GM23338 (cell line): ENCODE results near the gene STARD8. TPM values are rescaled to one million over a fixed set of nuclear protein-coding genes. Genes with fewer than 3 reads are reported as not detected.

Source experiments
- ATAC-seq: fragments of 200-7000 bp; cut with Tn5 transposase; 3 replicates; pipeline ENCODE4 v1.9.1; 2020
- DNase-seq: peaks from one replicate; pipeline ENCODE4 v3.0.0-alpha.2; 2015; ENCODE audit warnings: low spot score
- H2AFZ ChIP-seq: fragments of 200-600 bp; sonication (generic); 2 replicates; pipeline ENCODE4 v1.8.0; 2016; ENCODE audit warnings: antibody characterized with exemption, mild to moderate bottlenecking, moderate library complexity
- H3F3A ChIP-seq: fragments of 200-600 bp; sonication (generic); replicated peaks from 2 replicates; pipeline ENCODE4 v1.8.0; 2017; ENCODE audit warnings: antibody characterized with exemption, mixed run types, low read depth
- H3K27ac ChIP-seq: fragments of 200-600 bp; sonication (generic); 2 replicates; pipeline ENCODE4 v1.6.1; 2016; ENCODE audit warnings: low read depth
- H3K27me3 ChIP-seq: fragments of 200-600 bp; sonication (generic); 2 replicates; pipeline ENCODE4 v1.8.0; 2016; ENCODE audit warnings: mild to moderate bottlenecking, mixed run types, moderate library complexity; ENCODE audit not compliant: insufficient read depth
- H3K36me3 ChIP-seq: fragments of 200-600 bp; sonication (generic); 2 replicates; pipeline ENCODE4 v1.8.0; 2016; ENCODE audit warnings: mild to moderate bottlenecking; ENCODE audit not compliant: insufficient read depth
- H3K4me1 ChIP-seq: fragments of 200-600 bp; sonication (generic); 2 replicates; pipeline ENCODE4 v1.8.0; 2016; ENCODE audit warnings: mild to moderate bottlenecking, moderate library complexity; ENCODE audit not compliant: insufficient read depth
- H3K4me2 ChIP-seq: fragments of 200-600 bp; sonication (generic); 2 replicates; pipeline ENCODE4 v1.7.1; 2017; ENCODE audit warnings: mixed run types
- H3K4me3 ChIP-seq: fragments of 200-600 bp; sonication (generic); 2 replicates; pipeline ENCODE4 v1.6.1; 2016; ENCODE audit warnings: mixed run types
- H3K79me2 ChIP-seq: fragments of 200-600 bp; sonication (generic); replicated peaks from 2 replicates; pipeline ENCODE4 v1.8.0; 2017; ENCODE audit warnings: mild to moderate bottlenecking; ENCODE audit not compliant: insufficient read depth
- H3K9me2 ChIP-seq: fragments of 200-600 bp; sonication (generic); 2 replicates; pipeline ENCODE4 v1.8.0; 2017; ENCODE audit not compliant: insufficient read depth
- H4K20me1 ChIP-seq: fragments of 200-600 bp; sonication (generic); replicated peaks from 2 replicates; pipeline ENCODE4 v1.8.0; 2017; ENCODE audit warnings: mild to moderate bottlenecking; ENCODE audit not compliant: insufficient read depth
- H3K27ac Mint-ChIP-seq: 2 replicates; pipeline ENCODE4 v1.8.0; 2020; ENCODE audit warnings: inconsistent platforms, mild to moderate bottlenecking, moderate library complexity, mixed read lengths
- H3K27me3 Mint-ChIP-seq: 3 replicates; pipeline ENCODE4 v1.8.0; 2022; ENCODE audit warnings: low read depth, mild to moderate bottlenecking, moderate library complexity, mixed read lengths, inconsistent platforms; ENCODE audit not compliant: insufficient read depth, poor library complexity
- H3K36me3 Mint-ChIP-seq: 3 replicates; pipeline ENCODE4 v1.8.0; 2021; ENCODE audit warnings: low read depth, mild to moderate bottlenecking, inconsistent platforms, moderate library complexity, mixed read lengths
- H3K4me1 Mint-ChIP-seq: 3 replicates; pipeline ENCODE4 v1.8.0; 2020; ENCODE audit warnings: mild to moderate bottlenecking, inconsistent platforms, mixed read lengths
- H3K4me3 Mint-ChIP-seq: 3 replicates; pipeline ENCODE4 v1.8.0; 2021; ENCODE audit warnings: moderate library complexity, mild to moderate bottlenecking, inconsistent platforms, mixed read lengths
- H3K9me3 Mint-ChIP-seq: 3 replicates; pipeline ENCODE4 v1.8.0; 2020; ENCODE audit warnings: moderate library complexity, mild to moderate bottlenecking, inconsistent platforms, mixed read lengths
- CREB1 ChIP-seq: fragments of 250-450 bp; sonication (Bioruptor Pico); IDR thresholded peaks from 2 replicates; pipeline ENCODE4 v1.5.0; 2020; ENCODE audit warnings: low read depth, mild to moderate bottlenecking, moderate library complexity
- EZH2 ChIP-seq: fragments of 200-600 bp; sonication (generic); IDR thresholded peaks from one replicate; pipeline ENCODE4 v1.8.0; 2017; ENCODE audit warnings: antibody characterized with exemption, mild to moderate bottlenecking, low read depth; ENCODE audit not compliant: unreplicated experiment
- EZH2phosphoT487 ChIP-seq: fragments of 200-600 bp; sonication (generic); IDR thresholded peaks from one replicate; pipeline ENCODE4 v1.8.1; 2018; ENCODE audit warnings: antibody characterized with exemption; ENCODE audit not compliant: unreplicated experiment
- JUNB ChIP-seq: IDR thresholded peaks from one replicate; pipeline ENCODE4 v1.6.1; 2016; ENCODE audit warnings: antibody characterized with exemption; ENCODE audit not compliant: unreplicated experiment
- NANOG ChIP-seq: IDR thresholded peaks from 2 replicates; pipeline ENCODE4 v1.6.1; 2016; ENCODE audit warnings: antibody characterized with exemption, borderline replicate concordance
- POLR2AphosphoS5 ChIP-seq: IDR thresholded peaks from 2 replicates; pipeline ENCODE4 v1.6.1; 2016; ENCODE audit warnings: antibody characterized with exemption, low read depth
- STAT1 ChIP-seq: IDR thresholded peaks from one replicate; pipeline ENCODE4 v1.6.1; 2016; ENCODE audit warnings: antibody characterized with exemption; ENCODE audit not compliant: unreplicated experiment
- ZNF331 ChIP-seq: fragments of 250-450 bp; sonication (Bioruptor Pico); IDR thresholded peaks from 2 replicates; pipeline ENCODE4 v1.5.0; 2020; ENCODE audit warnings: low read depth, mild to moderate bottlenecking, moderate library complexity
- polyA plus RNA-seq: library from polyadenylated mRNA; unstranded; fragments of >200 nt; fragmentation: Nextera tagmentation; extraction: Ambion mirVana; gene quantifications from 2 replicates; pipeline ENCODE4 v1.2.1, GENCODE V29; 2016
- total RNA-seq: library from RNA; depleted of rRNA; stranded (reverse); fragments of >200 nt; shearing (Covaris generic); gene quantifications from 2 replicates; pipeline ENCODE4 v1.2.3, GENCODE V29; 2014
- TF ChIP-seq, protein P1 (sequence below): IDR thresholded peaks from 2 replicates; pipeline ENCODE4 v1.6.1; 2016; ENCODE audit warnings: antibody characterized with exemption
- TF ChIP-seq, protein P2 (sequence below), 2 experiments: fragments of 200-600 bp in 1 of 2; sonication (generic) in 1 of 2; conservative IDR thresholded peaks; 2 replicates each; pipeline versions ENCODE4 v1.5.1 to v1.6.1; 2016 to 2017; ENCODE audit warnings: antibody characterized with exemption in 2 of 2, low read depth in 2 of 2, mild to moderate bottlenecking in 2 of 2, moderate library complexity in 1 of 2
- TF ChIP-seq, protein P3 (sequence below): IDR thresholded peaks from one replicate; pipeline ENCODE4 v1.6.1; 2018; ENCODE audit warnings: antibody characterized with exemption; ENCODE audit not compliant: unreplicated experiment

Gene STARD8
- total and polyA plus RNA-seq, 2 experiments from 2014 or later = 0.74 to 5.6 TPM

DNA sequence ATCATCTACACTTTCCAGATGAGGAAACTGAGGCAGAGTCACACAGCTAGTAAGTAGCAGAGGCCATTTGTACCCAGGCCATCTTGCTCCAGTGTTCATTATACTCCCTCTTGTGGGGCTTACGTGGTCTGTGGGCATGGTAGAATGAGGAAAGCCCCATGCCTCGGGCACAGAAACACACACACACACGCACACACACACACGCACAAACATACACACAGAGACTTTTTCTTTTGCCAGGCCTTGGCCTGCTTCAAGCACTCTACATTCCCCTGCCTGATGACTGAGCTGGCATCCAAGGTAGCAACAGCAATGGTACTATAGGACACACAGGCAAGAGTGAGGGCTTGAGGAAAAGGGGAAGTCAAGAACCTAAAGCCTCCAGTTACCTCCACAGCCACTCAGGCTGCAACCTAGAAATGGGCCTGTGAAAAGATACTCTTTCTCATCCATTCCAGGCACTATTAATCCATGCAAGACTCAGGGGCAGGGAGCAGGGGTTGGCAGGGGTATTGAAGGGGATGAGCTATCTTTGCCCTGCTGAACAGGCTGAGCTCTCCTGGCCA is 43.6 kb downstream of the STARD8 start:
- peaks cover 14% of the 10 kb centered on the region for H3K27me3 ChIP-seq
- H2AFZ ChIP-seq = no peak overlapping the region
- ATAC-seq (no peak), DNase-seq (no peak)
- H3K4me1 Mint-ChIP-seq = peaks cover 27% of the 10 kb centered on the region
- H3K4me1 ChIP-seq = peaks cover 7% of the 10 kb centered on the region; the same call in 1 of the 2 replicates
- no peak overlapping the region for H3K4me3 ChIP-seq
- no peak overlapping the region for H3K27ac Mint-ChIP-seq
- H3K36me3 ChIP-seq = no peaks in the 10 kb centered on the region
- TF ChIP-seq, protein P1, sequence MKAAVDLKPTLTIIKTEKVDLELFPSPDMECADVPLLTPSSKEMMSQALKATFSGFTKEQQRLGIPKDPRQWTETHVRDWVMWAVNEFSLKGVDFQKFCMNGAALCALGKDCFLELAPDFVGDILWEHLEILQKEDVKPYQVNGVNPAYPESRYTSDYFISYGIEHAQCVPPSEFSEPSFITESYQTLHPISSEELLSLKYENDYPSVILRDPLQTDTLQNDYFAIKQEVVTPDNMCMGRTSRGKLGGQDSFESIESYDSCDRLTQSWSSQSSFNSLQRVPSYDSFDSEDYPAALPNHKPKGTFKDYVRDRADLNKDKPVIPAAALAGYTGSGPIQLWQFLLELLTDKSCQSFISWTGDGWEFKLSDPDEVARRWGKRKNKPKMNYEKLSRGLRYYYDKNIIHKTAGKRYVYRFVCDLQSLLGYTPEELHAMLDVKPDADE = no peak
- TF ChIP-seq EZH2phosphoT487 (no peak), JUNB (no peak), NANOG (no peak), ZNF331 (no peak), STAT1 (no peak), POLR2AphosphoS5 (no peak)
- TF ChIP-seq, protein P2, sequence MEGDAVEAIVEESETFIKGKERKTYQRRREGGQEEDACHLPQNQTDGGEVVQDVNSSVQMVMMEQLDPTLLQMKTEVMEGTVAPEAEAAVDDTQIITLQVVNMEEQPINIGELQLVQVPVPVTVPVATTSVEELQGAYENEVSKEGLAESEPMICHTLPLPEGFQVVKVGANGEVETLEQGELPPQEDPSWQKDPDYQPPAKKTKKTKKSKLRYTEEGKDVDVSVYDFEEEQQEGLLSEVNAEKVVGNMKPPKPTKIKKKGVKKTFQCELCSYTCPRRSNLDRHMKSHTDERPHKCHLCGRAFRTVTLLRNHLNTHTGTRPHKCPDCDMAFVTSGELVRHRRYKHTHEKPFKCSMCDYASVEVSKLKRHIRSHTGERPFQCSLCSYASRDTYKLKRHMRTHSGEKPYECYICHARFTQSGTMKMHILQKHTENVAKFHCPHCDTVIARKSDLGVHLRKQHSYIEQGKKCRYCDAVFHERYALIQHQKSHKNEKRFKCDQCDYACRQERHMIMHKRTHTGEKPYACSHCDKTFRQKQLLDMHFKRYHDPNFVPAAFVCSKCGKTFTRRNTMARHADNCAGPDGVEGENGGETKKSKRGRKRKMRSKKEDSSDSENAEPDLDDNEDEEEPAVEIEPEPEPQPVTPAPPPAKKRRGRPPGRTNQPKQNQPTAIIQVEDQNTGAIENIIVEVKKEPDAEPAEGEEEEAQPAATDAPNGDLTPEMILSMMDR (conservative IDR thresholded peaks at IDR 0.05; ENCODE audit: low read depth in 2 of 2) = no peak
- no peaks in the 10 kb centered on the region for H3K79me2 ChIP-seq
- H3K27ac ChIP-seq = no peak overlapping the region
- no peak overlapping the region for H3K4me2 ChIP-seq
- no peak overlapping the region for H3K4me3 Mint-ChIP-seq
- H3K9me2 ChIP-seq = no peaks in the 10 kb centered on the region
- no peaks in the 10 kb centered on the region for H4K20me1 ChIP-seq
- peaks cover 4% of the 10 kb centered on the region for H3K27me3 Mint-ChIP-seq
- no peaks in the 10 kb centered on the region for H3K36me3 Mint-ChIP-seq
- H3K9me3 Mint-ChIP-seq = no peaks in the 10 kb centered on the region
- H3F3A ChIP-seq = no peaks in the 10 kb centered on the region

DNA sequence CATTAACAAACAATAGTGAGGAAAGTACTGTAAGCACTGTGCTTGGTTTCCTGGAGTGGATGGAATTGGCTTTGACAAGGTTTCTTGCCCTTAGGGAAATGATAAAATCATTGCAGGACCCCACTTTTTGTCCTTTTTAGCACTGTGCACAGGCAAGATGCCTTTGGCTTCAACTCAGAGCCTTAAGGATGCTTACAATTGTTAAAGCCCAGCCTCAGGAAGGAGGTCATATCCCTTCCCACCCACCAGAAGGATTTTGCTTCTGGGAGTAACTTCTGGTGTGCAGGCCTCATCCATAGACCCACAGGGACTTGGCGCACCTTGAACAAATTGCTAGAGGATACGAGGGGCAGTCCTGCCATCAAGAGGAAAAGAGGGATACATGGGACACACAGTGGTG is 44.5 kb downstream of the STARD8 start:
- no peaks in the 10 kb centered on the region for H3F3A ChIP-seq
- H3K27ac ChIP-seq = no peak overlapping the region
- H3K9me2 ChIP-seq = no peaks in the 10 kb centered on the region
- H3K36me3 ChIP-seq = no peaks in the 10 kb centered on the region
- Mint-ChIP-seq H3K27me3 (peaks cover 3% of the 10 kb centered on the region), H3K36me3 (no peaks in the 10 kb centered on the region), H3K9me3 (no peaks in the 10 kb centered on the region), H3K4me1 (peaks cover 28% of the 10 kb centered on the region), H3K4me3 (no peak overlapping the region), H3K27ac (no peak overlapping the region)
- H3K4me2 ChIP-seq = no peak overlapping the region
- TF ChIP-seq POLR2AphosphoS5 (no peak), CREB1 (no peak), EZH2 (no peak), JUNB (no peak)
- TF ChIP-seq, protein P3, sequence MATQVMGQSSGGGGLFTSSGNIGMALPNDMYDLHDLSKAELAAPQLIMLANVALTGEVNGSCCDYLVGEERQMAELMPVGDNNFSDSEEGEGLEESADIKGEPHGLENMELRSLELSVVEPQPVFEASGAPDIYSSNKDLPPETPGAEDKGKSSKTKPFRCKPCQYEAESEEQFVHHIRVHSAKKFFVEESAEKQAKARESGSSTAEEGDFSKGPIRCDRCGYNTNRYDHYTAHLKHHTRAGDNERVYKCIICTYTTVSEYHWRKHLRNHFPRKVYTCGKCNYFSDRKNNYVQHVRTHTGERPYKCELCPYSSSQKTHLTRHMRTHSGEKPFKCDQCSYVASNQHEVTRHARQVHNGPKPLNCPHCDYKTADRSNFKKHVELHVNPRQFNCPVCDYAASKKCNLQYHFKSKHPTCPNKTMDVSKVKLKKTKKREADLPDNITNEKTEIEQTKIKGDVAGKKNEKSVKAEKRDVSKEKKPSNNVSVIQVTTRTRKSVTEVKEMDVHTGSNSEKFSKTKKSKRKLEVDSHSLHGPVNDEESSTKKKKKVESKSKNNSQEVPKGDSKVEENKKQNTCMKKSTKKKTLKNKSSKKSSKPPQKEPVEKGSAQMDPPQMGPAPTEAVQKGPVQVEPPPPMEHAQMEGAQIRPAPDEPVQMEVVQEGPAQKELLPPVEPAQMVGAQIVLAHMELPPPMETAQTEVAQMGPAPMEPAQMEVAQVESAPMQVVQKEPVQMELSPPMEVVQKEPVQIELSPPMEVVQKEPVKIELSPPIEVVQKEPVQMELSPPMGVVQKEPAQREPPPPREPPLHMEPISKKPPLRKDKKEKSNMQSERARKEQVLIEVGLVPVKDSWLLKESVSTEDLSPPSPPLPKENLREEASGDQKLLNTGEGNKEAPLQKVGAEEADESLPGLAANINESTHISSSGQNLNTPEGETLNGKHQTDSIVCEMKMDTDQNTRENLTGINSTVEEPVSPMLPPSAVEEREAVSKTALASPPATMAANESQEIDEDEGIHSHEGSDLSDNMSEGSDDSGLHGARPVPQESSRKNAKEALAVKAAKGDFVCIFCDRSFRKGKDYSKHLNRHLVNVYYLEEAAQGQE = no peak
- TF ChIP-seq, protein P2 (conservative IDR thresholded peaks at IDR 0.05; ENCODE audit: low read depth in 2 of 2) = no peak
- TF ChIP-seq, protein P1 = no peak
- H3K79me2 ChIP-seq = no peaks in the 10 kb centered on the region
- DNase-seq = no peak
- peaks cover 7% of the 10 kb centered on the region; the same call in 1 of the 2 replicates for H3K4me1 ChIP-seq
- no peaks in the 10 kb centered on the region for H4K20me1 ChIP-seq
- H3K4me3 ChIP-seq = no peak overlapping the region
- H3K27me3 ChIP-seq = peaks cover 11% of the 10 kb centered on the region
- no peak overlapping the region for H2AFZ ChIP-seq
- ATAC-seq = no peak
